Midbrain (tissue), 1 donor: ENCODE results near the gene RHOD.
A peak's percentile ranks its signal among the peaks of the same experiment; 100 is the strongest.

Source experiments
- DNase-seq: peaks from one replicate; lab custom pipeline; 2025; lab: John Stamatoyannopoulos, UW

RHOD gene

GRCh38 chr11:67032830-67033551, 23.7 kb upstream of the RHOD start:
- DNase-seq, result peak; percentile 3

- peak; percentile 40 for DNase-seq
These were observed 22.9 kb upstream of the RHOD start for GRCh38 chr11:67033661-67034166.

GRCh38 chr11:67034350-67034749, 22.3 kb upstream of the RHOD start:
- no peak for DNase-seq

GRCh38 chr11:67040147-67040546, 16.5 kb upstream of the RHOD start:
- no peak for DNase-seq

GRCh38 chr11:67041602-67042001, 15.0 kb upstream of the RHOD start:
- DNase-seq, result no peak

GRCh38 chr11:67043572-67044349, 12.9 kb upstream of the RHOD start:
- no peak for DNase-seq

GRCh38 chr11:67044496-67044895, 12.2 kb upstream of the RHOD start:
- DNase-seq, result no peak

- DNase-seq, result no peak
These were observed 11.3 kb upstream of the RHOD start for GRCh38 chr11:67045314-67045713.

GRCh38 chr11:67048515-67049130, 8.0 kb upstream of the RHOD start:
- DNase-seq, result no peak

GRCh38 chr11:67050139-67050538, 6.5 kb upstream of the RHOD start:
- no peak for DNase-seq

GRCh38 chr11:67051180-67051893, 5.3 kb upstream of the RHOD start:
- no peak for DNase-seq

GRCh38 chr11:67051945-67052488, 4.6 kb upstream of the RHOD start:
- no peak for DNase-seq

GRCh38 chr11:67052891-67053290, 3.8 kb upstream of the RHOD start:
- DNase-seq, result no peak

- peak; percentile 3 for DNase-seq
These were observed 2.7 kb upstream of the RHOD start for GRCh38 chr11:67053896-67054329.

GRCh38 chr11:67054346-67054835, 2.3 kb upstream of the RHOD start:
- no peak for DNase-seq

- DNase-seq, result no peak
These were observed 1.7 kb upstream of the RHOD start for GRCh38 chr11:67054836-67055523.

- no peak for DNase-seq
These were observed 835 bp upstream of the RHOD start for GRCh38 chr11:67055812-67056211.

GRCh38 chr11:67057205-67057672, 592 bp downstream of the RHOD start:
- DNase-seq, result no peak

- DNase-seq, result no peak
These were observed 1.9 kb downstream of the RHOD start for GRCh38 chr11:67058506-67058905.

GRCh38 chr11:67059671-67060070, 3.0 kb downstream of the RHOD start:
- DNase-seq, result no peak

- no peak for DNase-seq
These were observed 3.5 kb downstream of the RHOD start for GRCh38 chr11:67060111-67060522.
